H7 (cell line): ENCODE results near the gene NPR2. TPM values are rescaled to one million over a fixed set of nuclear protein-coding genes. Genes with fewer than 3 reads are reported as not detected.

Experiments
- DNase-seq: peaks from one replicate; pipeline ENCODE4 v3.0.0; 2012
- H3K27me3 ChIP-seq: 2 replicates; pipeline ENCODE4 v1.6.0; 2011; ENCODE audit warnings: mild to moderate bottlenecking, low read length; ENCODE audit not compliant: control insufficient read depth, insufficient read depth
- H3K36me3 ChIP-seq: replicated peaks from 2 replicates; pipeline ENCODE4 v1.5.1; 2011; ENCODE audit warnings: low read length; ENCODE audit not compliant: control insufficient read depth, insufficient read depth
- H3K4me3 ChIP-seq: 2 replicates; pipeline ENCODE4 v1.5.1; 2011; ENCODE audit warnings: low read depth, mild to moderate bottlenecking, control low read depth, low read length, moderate library complexity; ENCODE audit not compliant: insufficient read depth
- total RNA-seq: library from RNA; depleted of rRNA; stranded (reverse); fragments of >200 nt; shearing (Covaris generic); gene quantifications from 2 replicates; pipeline ENCODE4 v1.2.3, GENCODE V29; 2014; rRNA removed

The NPR2 gene
- total RNA-seq, 1 experiment from 2014 or later: 6.4 TPM

- Histone ChIP-seq H3K27me3 (no peaks in the 10 kb centered on the region; the same call in 1 of the 2 replicates), H3K4me3 (no peak overlapping the region), H3K36me3 (no peaks in the 10 kb centered on the region; the same call in 1 of the 2 replicates)
- DNase-seq: no peak
Measured at GRCh38 chr9:35856206-35856605, 64.8 kb downstream of the NPR2 start.

GRCh38 chr9:35856882-35857281 is 65.5 kb downstream of the NPR2 start:
- H3K27me3 ChIP-seq: peaks cover 2% of the 10 kb centered on the region; the same call in 1 of the 2 replicates
- no peak for DNase-seq
- H3K36me3 ChIP-seq: no peaks in the 10 kb centered on the region; the same call in 1 of the 2 replicates
- H3K4me3 ChIP-seq: no peak overlapping the region

GRCh38 chr9:35858458-35858857 is 67.1 kb downstream of the NPR2 start:
- Histone ChIP-seq H3K36me3 (no peaks in the 10 kb centered on the region), H3K4me3 (no peak overlapping the region), H3K27me3 (peaks cover 2% of the 10 kb centered on the region; the same call in 1 of the 2 replicates)
- DNase-seq: peak; percentile 4

Other genes starting within 250 kb of the NPR2 start
- gene TESK1, start 186.3 kb upstream of the NPR2 start, total RNA-seq: 6.0 and 11.9 TPM in 2 replicates
- gene CD72, start 173.2 kb upstream of the NPR2 start, total RNA-seq: 1.9 and 4.6 TPM in 2 replicates
- gene SIT1, start 140.7 kb upstream of the NPR2 start, total RNA-seq: 0.69 and 2.3 TPM in 2 replicates
- gene RMRP, start 133.6 kb upstream of the NPR2 start, total RNA-seq: 10,629 and 14,347 TPM in 2 replicates
- 4.1 and 9.3 TPM in 2 replicates for gene CCDC107, start 133.3 kb upstream of the NPR2 start, total RNA-seq
- gene ARHGEF39, start 126.4 kb upstream of the NPR2 start, total RNA-seq: 17.4 and 21.4 TPM in 2 replicates
- 0.78 TPM in 1 of 2 replicates, not detected in the other for gene CA9, start 117.7 kb upstream of the NPR2 start, total RNA-seq
- gene TPM2, start 101.7 kb upstream of the NPR2 start, total RNA-seq: 117 and 129 TPM in 2 replicates
- 91.2 and 106 TPM in 2 replicates for gene TLN1, start 59.4 kb upstream of the NPR2 start, total RNA-seq
- gene CREB3, start 58.9 kb upstream of the NPR2 start, total RNA-seq: 26.0 and 28.6 TPM in 2 replicates
- 75.2 and 85.5 TPM in 2 replicates for gene GBA2, start 42.4 kb upstream of the NPR2 start, total RNA-seq
- 14.4 and 16.4 TPM in 2 replicates for gene RGP1, start 42.3 kb upstream of the NPR2 start, total RNA-seq
- gene MSMP, start 37.3 kb upstream of the NPR2 start, total RNA-seq: not detected in 2 replicates
- 0.15 and 0.55 TPM in 2 replicates for gene SPAG8, start 20.7 kb downstream of the NPR2 start, total RNA-seq
- gene HINT2, start 23.5 kb downstream of the NPR2 start, total RNA-seq: 46.9 and 53.8 TPM in 2 replicates
- gene FAM221B, start 37.1 kb downstream of the NPR2 start, total RNA-seq: not detected in 2 replicates
- gene TMEM8B, start 37.6 kb downstream of the NPR2 start, total RNA-seq: 2.0 and 3.1 TPM in 2 replicates
- gene OR13J1, start 78.8 kb downstream of the NPR2 start, total RNA-seq: not detected in 2 replicates
- gene HRCT1, start 114.6 kb downstream of the NPR2 start, total RNA-seq: 0.21 TPM in 1 of 2 replicates, not detected in the other
- gene SPAAR, start 117.9 kb downstream of the NPR2 start, total RNA-seq: 0.07 TPM in 1 of 2 replicates, not detected in the other
- gene OR2S2, start 166.6 kb downstream of the NPR2 start, total RNA-seq: not detected in 2 replicates
- gene RECK, start 245.3 kb downstream of the NPR2 start, total RNA-seq: 11.7 and 16.1 TPM in 2 replicates